HepG2 (cell line): ENCODE measurements around the gene CYP2W1. TPM values are rescaled to one million over a fixed set of nuclear protein-coding genes. Genes with fewer than 3 reads are reported as not detected.

Source experiments
- CC2D1A ChIP-seq: sonication (generic); formaldehyde crosslinking; IDR thresholded peaks from 2 replicates; pipeline ENCODE4 v1.8.1; 2023; ENCODE audit warnings: mild to moderate bottlenecking, missing genetic modification reagents
- GRHL1 ChIP-seq: sonication (generic); formaldehyde crosslinking; conservative IDR thresholded peaks from 2 replicates; pipeline ENCODE4 v1.8.0; 2022; ENCODE audit warnings: missing genetic modification reagents
- HHEX ChIP-seq: IDR thresholded peaks from 2 replicates; pipeline ENCODE4 v1.6.1; 2016; ENCODE audit warnings: control low read depth
- IRF2 ChIP-seq: IDR thresholded peaks from 2 replicates; pipeline ENCODE4 v1.6.1; 2018; ENCODE audit warnings: missing genetic modification reagents, missing compliant biosample characterization
- KMT2B ChIP-seq: IDR thresholded peaks from 2 replicates; pipeline ENCODE4 v1.6.1; 2016; ENCODE audit warnings: missing genetic modification reagents, missing compliant biosample characterization
- MIXL1 ChIP-seq: IDR thresholded peaks from 2 replicates; pipeline ENCODE4 v1.6.1; 2016
- MYC ChIP-seq: sonication (generic); formaldehyde crosslinking; IDR thresholded peaks from 2 replicates; pipeline ENCODE4 v1.9.0; 2021; ENCODE audit warnings: missing genetic modification reagents, borderline replicate concordance
- RFXANK ChIP-seq: IDR thresholded peaks from 2 replicates; pipeline ENCODE4 v1.6.1; 2016
- SOX13 ChIP-seq, 3 experiments: fragments of 450-650 bp in 1 of 3; sonication (generic) in 1 of 3; formaldehyde crosslinking in 1 of 3; IDR thresholded peaks in 2 of 3; conservative IDR thresholded peaks in 1 of 3; 2 replicates each; pipeline versions ENCODE4 v1.5.0 to v1.6.1; 2016 to 2020; ENCODE audit warnings: antibody characterized with exemption in 1 of 3, mild to moderate bottlenecking in 1 of 3, missing compliant biosample characterization in 1 of 3, missing genetic modification reagents in 1 of 3, moderate library complexity in 1 of 3
- YEATS4 ChIP-seq: sonication (generic); formaldehyde crosslinking; IDR thresholded peaks from 2 replicates; pipeline ENCODE4 v1.4.0; 2020; ENCODE audit warnings: missing genetic modification reagents, borderline replicate concordance
- ZNF17 ChIP-seq: sonication (generic); formaldehyde crosslinking; IDR thresholded peaks from 2 replicates; pipeline ENCODE4 v1.5.0; 2020; ENCODE audit warnings: mild to moderate bottlenecking, missing genetic modification reagents
- ZNF431 ChIP-seq: sonication (generic); formaldehyde crosslinking; IDR thresholded peaks from 2 replicates; pipeline ENCODE4 v1.9.0; 2022; ENCODE audit warnings: missing genetic modification reagents, low read depth, mild to moderate bottlenecking, borderline replicate concordance
- ZNF616 ChIP-seq: sonication (generic); formaldehyde crosslinking; IDR thresholded peaks from 2 replicates; pipeline ENCODE4 v1.5.0; 2020; ENCODE audit warnings: low read depth, mild to moderate bottlenecking, missing genetic modification reagents
- ZSCAN31 ChIP-seq: sonication (generic); formaldehyde crosslinking; IDR thresholded peaks from 2 replicates; pipeline ENCODE4 v1.5.0; 2020; ENCODE audit warnings: low read depth, mild to moderate bottlenecking, missing genetic modification reagents
- polyA plus RNA-seq, 8 experiments: library from polyadenylated mRNA; depleted of rRNA in 3 of 8; stranded (reverse) in 7 of 8; unstranded in 1 of 8; fragments of >200 nt; fragmentation: Illumina TruSeq in 4 of 8; extraction: Trizol in 4 of 8; gene quantifications; 2 replicates each; pipeline versions ENCODE4 v1.2.1 to v1.2.3, GENCODE V29; 2011 to 2016; ENCODE audit warnings: low read depth in 4 of 8, missing spikeins in 1 of 8, mixed read lengths in 1 of 8; ENCODE audit not compliant: insufficient read depth in 1 of 8
- total RNA-seq, 5 experiments: library from RNA; depleted of rRNA; stranded (reverse); fragments of >200 nt; fragmentation: Illumina TruSeq; extraction: Trizol; gene quantifications; 2 replicates each; pipeline ENCODE4 v1.2.3, GENCODE V29; 2016; ENCODE audit warnings: low read depth in 1 of 5
- TF ChIP-seq, protein P1 (sequence below): sonication (generic); formaldehyde crosslinking; IDR thresholded peaks from 2 replicates; pipeline ENCODE4 v1.5.0; 2020; ENCODE audit warnings: missing genetic modification reagents
- TF ChIP-seq, protein P2 (sequence below), 2 experiments: sonication (generic) in 1 of 2; formaldehyde crosslinking in 1 of 2; IDR thresholded peaks; 2 replicates each; pipeline versions ENCODE4 v1.4.0 to v1.6.1; 2018 to 2020; ENCODE audit warnings: missing genetic modification reagents in 2 of 2, borderline replicate concordance in 1 of 2, low read depth in 1 of 2, mild to moderate bottlenecking in 1 of 2, missing biosample characterization in 1 of 2
- TF ChIP-seq, protein P3 (sequence below): sonication (generic); formaldehyde crosslinking; IDR thresholded peaks from 2 replicates; pipeline ENCODE4 v1.4.0; 2020; ENCODE audit warnings: missing genetic modification reagents, mild to moderate bottlenecking, borderline replicate concordance

Gene CYP2W1
- total and polyA plus RNA-seq, 2 of the 13 experiments (the other 11 are each of a cell fraction or from before 2014, with no cell fraction given): 19.5 to 31.7 TPM

DNA sequence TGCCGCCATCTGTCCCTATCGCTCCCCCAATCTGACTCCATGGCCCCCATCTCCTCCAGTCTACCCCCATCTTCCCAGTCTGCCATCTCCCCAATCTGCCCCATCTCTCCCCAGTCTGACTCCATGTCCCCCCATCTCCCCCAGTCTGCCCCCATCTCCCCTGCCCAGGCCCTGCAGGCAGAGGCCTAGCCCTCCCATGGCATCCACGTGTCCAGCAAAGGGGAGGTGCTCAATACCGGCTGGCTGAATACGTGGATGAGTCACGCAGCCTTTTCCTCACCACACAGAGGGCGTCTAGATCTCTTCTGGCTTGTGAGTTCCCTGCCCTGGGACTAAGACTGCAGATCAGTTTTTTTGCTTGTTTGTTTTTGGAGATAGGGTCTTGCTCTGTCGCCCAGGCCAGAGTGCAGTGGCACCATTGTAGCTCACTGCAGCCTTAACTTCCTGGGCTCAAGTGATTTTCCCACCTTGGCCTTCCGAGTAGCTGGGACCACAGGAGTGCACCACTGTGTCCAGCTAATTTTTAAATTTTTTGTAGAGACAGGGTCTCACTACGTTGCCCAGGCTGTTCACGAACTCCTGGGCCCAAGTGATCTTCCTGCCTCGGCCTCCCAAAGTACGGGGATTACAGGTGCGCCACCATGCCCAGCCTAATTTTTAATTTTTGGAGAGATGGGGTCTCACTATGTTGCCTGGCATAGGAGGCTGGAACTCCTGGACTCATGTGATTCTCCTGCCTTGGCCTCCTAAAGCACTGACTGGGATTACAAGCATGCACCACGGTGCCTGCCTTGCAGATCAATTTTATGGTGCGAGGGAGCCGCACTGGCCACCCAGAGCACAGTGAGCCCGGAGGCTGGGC lies 46.0 kb downstream of the CYP2W1 start (continued):
- TF ChIP-seq, protein P1, sequence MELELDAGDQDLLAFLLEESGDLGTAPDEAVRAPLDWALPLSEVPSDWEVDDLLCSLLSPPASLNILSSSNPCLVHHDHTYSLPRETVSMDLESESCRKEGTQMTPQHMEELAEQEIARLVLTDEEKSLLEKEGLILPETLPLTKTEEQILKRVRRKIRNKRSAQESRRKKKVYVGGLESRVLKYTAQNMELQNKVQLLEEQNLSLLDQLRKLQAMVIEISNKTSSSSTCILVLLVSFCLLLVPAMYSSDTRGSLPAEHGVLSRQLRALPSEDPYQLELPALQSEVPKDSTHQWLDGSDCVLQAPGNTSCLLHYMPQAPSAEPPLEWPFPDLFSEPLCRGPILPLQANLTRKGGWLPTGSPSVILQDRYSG (CRISPR knock-in tag): no peak
- TF ChIP-seq, protein P2, sequence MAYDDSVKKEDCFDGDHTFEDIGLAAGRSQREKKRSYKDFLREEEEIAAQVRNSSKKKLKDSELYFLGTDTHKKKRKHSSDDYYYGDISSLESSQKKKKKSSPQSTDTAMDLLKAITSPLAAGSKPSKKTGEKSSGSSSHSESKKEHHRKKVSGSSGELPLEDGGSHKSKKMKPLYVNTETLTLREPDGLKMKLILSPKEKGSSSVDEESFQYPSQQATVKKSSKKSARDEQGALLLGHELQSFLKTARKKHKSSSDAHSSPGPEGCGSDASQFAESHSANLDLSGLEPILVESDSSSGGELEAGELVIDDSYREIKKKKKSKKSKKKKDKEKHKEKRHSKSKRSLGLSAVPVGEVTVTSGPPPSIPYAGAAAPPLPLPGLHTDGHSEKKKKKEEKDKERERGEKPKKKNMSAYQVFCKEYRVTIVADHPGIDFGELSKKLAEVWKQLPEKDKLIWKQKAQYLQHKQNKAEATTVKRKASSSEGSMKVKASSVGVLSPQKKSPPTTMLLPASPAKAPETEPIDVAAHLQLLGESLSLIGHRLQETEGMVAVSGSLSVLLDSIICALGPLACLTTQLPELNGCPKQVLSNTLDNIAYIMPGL (CRISPR knock-in tag; IDR thresholded peaks at IDR 0.05; ENCODE audit: borderline replicate concordance in 1 of 2, low read depth in 1 of 2): 0 out of 4 replicates have a peak, but pooled peaks of 1 of the 2 experiments have one; percentile 20
- no peak for TF ChIP-seq ZNF17 (CRISPR knock-in tag)
- TF ChIP-seq KMT2B: peak; percentile 16; the same call in 1 of the 2 replicates
- TF ChIP-seq MYC (CRISPR knock-in tag): peak; percentile 83
- TF ChIP-seq RFXANK (CRISPR knock-in tag): no peak
- no peak for TF ChIP-seq ZSCAN31 (CRISPR knock-in tag)
- no peak for TF ChIP-seq ZNF616 (CRISPR knock-in tag)
- TF ChIP-seq ZNF431 (CRISPR knock-in tag): no peak
- no peak for TF ChIP-seq CC2D1A
- TF ChIP-seq GRHL1 (CRISPR knock-in tag): no peak
- peak; percentile 46; the same call in 1 of the 2 replicates for TF ChIP-seq YEATS4 (CRISPR knock-in tag)
- no peak for TF ChIP-seq IRF2 (CRISPR knock-in tag)
- 0 out of 2 replicates have a peak, but pooled peaks have one; percentile 30 for TF ChIP-seq MIXL1
- TF ChIP-seq HHEX: no peak
- TF ChIP-seq SOX13 (IDR thresholded peaks at IDR 0.05): no peak
- peak in 1 of 2 experiments; percentile 13; a peak in 1 of 4 replicates for TF ChIP-seq SOX13 (CRISPR knock-in tag; conservative IDR thresholded peaks at IDR 0.05 in 1 of 2, IDR thresholded peaks at IDR 0.05 in 1 of 2)
- TF ChIP-seq, protein P3, sequence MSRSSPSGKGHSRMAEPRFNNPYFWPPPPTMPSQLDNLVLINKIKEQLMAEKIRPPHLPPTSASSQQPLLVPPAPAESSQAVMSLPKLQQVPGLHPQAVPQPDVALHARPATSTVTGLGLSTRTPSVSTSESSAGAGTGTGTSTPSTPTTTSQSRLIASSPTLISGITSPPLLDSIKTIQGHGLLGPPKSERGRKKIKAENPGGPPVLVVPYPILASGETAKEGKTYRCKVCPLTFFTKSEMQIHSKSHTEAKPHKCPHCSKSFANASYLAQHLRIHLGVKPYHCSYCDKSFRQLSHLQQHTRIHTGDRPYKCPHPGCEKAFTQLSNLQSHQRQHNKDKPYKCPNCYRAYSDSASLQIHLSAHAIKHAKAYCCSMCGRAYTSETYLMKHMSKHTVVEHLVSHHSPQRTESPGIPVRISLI (CRISPR knock-in tag): peak; percentile 55; the same call in 1 of the 2 replicates
